Mesendoderm (in vitro differentiated cells): ENCODE measurements around the gene TTYH1.
"Not testable (repeated sequence)": the region's sequence is repeated elsewhere in the genome, so short reads cannot be mapped to it uniquely, and the experiment has no call there.

Experiments
- DNase-seq: peaks from one replicate; pipeline ENCODE4 v3.0.0; 2013
- H2AK5ac ChIP-seq: 2 replicates; pipeline ENCODE4 v1.6.1; 2013; ENCODE audit warnings: low read length, inconsistent platforms
- H2BK120ac ChIP-seq: 2 replicates; pipeline ENCODE4 v1.6.1; 2013; ENCODE audit warnings: low read depth, mild to moderate bottlenecking, low read length, moderate library complexity, mixed read lengths
- H2BK15ac ChIP-seq: replicated peaks from 2 replicates; pipeline ENCODE4 v1.6.1; 2013; ENCODE audit warnings: low read depth, mild to moderate bottlenecking, moderate library complexity
- H2BK5ac ChIP-seq: 2 replicates; pipeline ENCODE4 v1.6.1; 2013; ENCODE audit warnings: low read length, inconsistent platforms
- H3K18ac ChIP-seq: 2 replicates; pipeline ENCODE4 v1.6.1; 2013; ENCODE audit warnings: mild to moderate bottlenecking, low read length, mixed read lengths
- H3K23ac ChIP-seq: one replicate; pipeline ENCODE4 v1.6.1; 2013; ENCODE audit warnings: low read length
- H3K27ac ChIP-seq: 2 replicates; pipeline ENCODE4 v1.5.1; 2013; ENCODE audit warnings: low read depth, mild to moderate bottlenecking, inconsistent platforms, low read length, moderate library complexity
- H3K27me3 ChIP-seq: 2 replicates; pipeline ENCODE4 v1.6.1; 2013; ENCODE audit warnings: low read length, control low read depth, mild to moderate bottlenecking, inconsistent platforms; ENCODE audit not compliant: insufficient read depth, poor library complexity
- H3K36me3 ChIP-seq: 2 replicates; pipeline ENCODE4 v1.6.1; 2013; ENCODE audit warnings: low read length, inconsistent platforms; ENCODE audit not compliant: control insufficient read depth, insufficient read depth
- H3K4ac ChIP-seq: one replicate; pipeline ENCODE4 v1.6.1; 2013; ENCODE audit warnings: low read depth, mild to moderate bottlenecking, low read length, moderate library complexity
- H3K4me1 ChIP-seq: 2 replicates; pipeline ENCODE4 v1.6.1; 2013; ENCODE audit warnings: low read depth, low read length, inconsistent platforms; ENCODE audit not compliant: control insufficient read depth
- H3K4me2 ChIP-seq: 2 replicates; pipeline ENCODE4 v1.6.1; 2013; ENCODE audit warnings: low read length
- H3K4me3 ChIP-seq: 2 replicates; pipeline ENCODE4 v1.5.1; 2013; ENCODE audit warnings: mild to moderate bottlenecking, low read length
- H3K56ac ChIP-seq: one replicate; pipeline ENCODE4 v1.6.1; 2013; ENCODE audit warnings: low read length
- H3K79me1 ChIP-seq: 2 replicates; pipeline ENCODE4 v1.6.1; 2013; ENCODE audit warnings: low read length, inconsistent platforms
- H3K79me2 ChIP-seq: 2 replicates; pipeline ENCODE4 v1.6.1; 2013; ENCODE audit warnings: mild to moderate bottlenecking, low read length; ENCODE audit not compliant: control insufficient read depth, insufficient read depth
- H3K9ac ChIP-seq: 2 replicates; pipeline ENCODE4 v1.6.1; 2013; ENCODE audit warnings: low read length, inconsistent platforms
- H4K5ac ChIP-seq: one replicate; pipeline ENCODE4 v1.6.1; 2013; ENCODE audit warnings: low read length
- H4K8ac ChIP-seq: one replicate; pipeline ENCODE4 v1.6.1; 2013; ENCODE audit warnings: low read depth, mild to moderate bottlenecking, control low read depth, low read length, moderate library complexity
- WGBS: extraction: QIAGEN DNeasy Blood & Tissue Kit; methylation state at CpG from one replicate; pipeline ENCODE4 v1.1.7; 2013; ENCODE audit warnings: low lambda C conversion rate, missing lambda C conversion rate; ENCODE audit not compliant: insufficient coverage; ENCODE audit errors: extremely low coverage; 5-methylcytosine and 5-hydroxymethylcytosine counted together

The TTYH1 gene

DNA sequence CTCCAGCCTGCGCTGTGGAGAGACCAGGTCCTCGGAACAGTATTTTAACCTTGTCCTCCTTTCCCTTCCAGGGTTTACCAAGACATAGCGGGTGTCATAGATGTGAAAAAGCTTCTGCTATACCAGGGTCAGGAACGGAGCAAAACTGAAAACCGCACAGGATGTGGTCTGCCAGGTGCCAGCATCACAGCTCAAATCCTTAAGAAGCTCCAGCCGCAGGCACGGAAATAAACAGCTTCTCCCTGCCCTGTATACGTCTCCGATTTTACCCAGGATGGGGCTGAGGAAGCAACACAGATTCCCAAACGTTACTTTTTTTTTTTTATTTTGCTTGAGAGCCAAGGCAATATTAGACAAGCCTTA, 44.8 kb upstream of the TTYH1 start:
- not testable (repeated sequence) for H4K5ac ChIP-seq, H3K4me3 ChIP-seq, H3K23ac ChIP-seq, H2BK120ac ChIP-seq, H3K27me3 ChIP-seq, H3K18ac ChIP-seq, H3K4me1 ChIP-seq, H3K36me3 ChIP-seq, H3K4me2 ChIP-seq, H3K9ac ChIP-seq, H3K27ac ChIP-seq, H2AK5ac ChIP-seq, H3K4ac ChIP-seq, H2BK15ac ChIP-seq, DNase-seq, H3K79me2 ChIP-seq, H2BK5ac ChIP-seq, H3K79me1 ChIP-seq, H3K56ac ChIP-seq, H4K8ac ChIP-seq
- no CpG with 5 or more reads among the region's 10 CpGs for WGBS

DNA sequence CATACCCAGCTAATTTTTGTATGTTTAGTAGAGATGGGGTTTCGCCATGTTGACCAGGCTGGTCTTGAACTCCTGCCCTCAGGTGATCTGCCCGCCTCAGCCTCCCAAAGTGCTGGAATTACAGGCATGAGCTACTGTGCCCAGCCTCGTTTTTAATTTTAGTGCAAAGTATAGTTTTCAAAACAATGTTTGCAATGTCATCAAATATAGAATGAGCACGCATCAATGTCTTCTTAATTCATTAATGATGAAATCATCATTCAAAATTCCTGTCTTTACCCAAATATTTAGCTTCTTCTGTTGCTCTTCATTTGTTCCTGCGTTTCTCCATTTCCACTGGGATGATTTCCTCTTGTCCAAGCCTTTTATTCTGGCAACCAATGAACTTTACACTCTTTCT, 43.8 kb upstream of the TTYH1 start:
- H3K4ac ChIP-seq, H2BK15ac ChIP-seq, H2BK5ac ChIP-seq, H4K5ac ChIP-seq, H3K36me3 ChIP-seq, H3K4me3 ChIP-seq, H3K9ac ChIP-seq, H3K4me2 ChIP-seq, H3K56ac ChIP-seq, H3K23ac ChIP-seq, H2AK5ac ChIP-seq, H3K27me3 ChIP-seq, H3K4me1 ChIP-seq, H2BK120ac ChIP-seq, H3K79me1 ChIP-seq, H3K79me2 ChIP-seq, H3K27ac ChIP-seq, H4K8ac ChIP-seq, H3K18ac ChIP-seq, DNase-seq: not testable (repeated sequence)
- WGBS = no CpG with 5 or more reads among the region's 5 CpGs

DNA sequence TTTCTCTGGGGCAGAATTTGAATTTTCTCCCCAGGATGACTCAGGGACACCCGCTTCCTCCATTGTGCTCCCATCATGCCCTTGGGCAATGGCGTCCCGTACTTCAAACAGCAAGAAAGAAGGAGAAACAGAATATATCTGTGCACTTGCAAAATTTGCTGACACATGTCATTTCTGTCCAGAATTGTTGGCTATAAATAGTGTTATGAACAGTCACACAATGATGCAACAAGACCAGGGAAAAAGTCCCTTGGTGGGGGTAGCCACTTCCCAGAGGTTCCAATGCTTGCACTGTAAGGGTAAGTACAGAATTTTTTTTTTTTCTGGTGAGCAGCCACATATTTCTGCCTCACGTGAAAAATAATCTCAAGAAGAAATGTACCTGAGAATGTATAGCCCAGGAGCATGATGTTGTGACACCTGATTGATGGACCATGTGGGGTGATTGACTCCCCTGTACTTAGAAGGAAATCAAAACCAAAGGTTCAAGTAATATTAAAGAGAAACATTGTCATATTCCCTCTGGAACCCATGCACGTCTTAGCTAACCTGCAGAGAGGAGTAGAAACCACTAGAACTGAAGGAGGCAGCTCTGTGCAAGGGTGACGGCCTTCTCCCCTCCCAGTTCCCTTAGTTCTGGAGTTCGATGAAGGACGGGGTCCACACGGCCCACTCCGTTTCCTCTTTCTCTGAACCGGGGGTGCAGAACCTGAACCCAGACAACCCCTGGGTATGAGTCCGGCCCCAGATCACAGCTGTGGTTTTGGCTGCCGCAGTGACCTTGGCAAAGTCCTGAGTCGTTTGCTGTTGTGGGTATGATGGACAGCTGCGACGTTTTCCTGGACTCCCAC, 41.3 kb upstream of the TTYH1 start:
- Histone ChIP-seq H3K79me1 (no peaks in the 10 kb centered on the region), H3K36me3 (no peaks in the 10 kb centered on the region), H3K18ac (no peak overlapping the region), H3K79me2 (no peaks in the 10 kb centered on the region), H3K4me3 (no peak overlapping the region), H4K8ac (no peak overlapping the region), H3K27me3 (no peaks in the 10 kb centered on the region), H3K9ac (no peak overlapping the region), H4K5ac (no peak overlapping the region), H2AK5ac (no peak overlapping the region), H3K23ac (no peak overlapping the region), H3K56ac (no peak overlapping the region), H3K4me1 (no peaks in the 10 kb centered on the region), H3K4ac (no peak overlapping the region), H2BK15ac (no peak overlapping the region), H3K27ac (no peak overlapping the region), H3K4me2 (no peak overlapping the region), H2BK5ac (no peak overlapping the region), H2BK120ac (no peak overlapping the region)
- no peak for DNase-seq
- no CpG with 5 or more reads among the region's 16 CpGs for WGBS

GRCh38 chr19:54375181-54375938, 39.9 kb upstream of the TTYH1 start:
- H3K79me1 ChIP-seq, H3K23ac ChIP-seq, H2AK5ac ChIP-seq, H2BK120ac ChIP-seq, H3K36me3 ChIP-seq, H3K27me3 ChIP-seq, H3K56ac ChIP-seq, H3K4me3 ChIP-seq, DNase-seq, H3K9ac ChIP-seq, H3K4me2 ChIP-seq, H3K4me1 ChIP-seq, H3K27ac ChIP-seq, H2BK15ac ChIP-seq, H3K79me2 ChIP-seq, H4K5ac ChIP-seq, H3K18ac ChIP-seq, H3K4ac ChIP-seq, H4K8ac ChIP-seq, H2BK5ac ChIP-seq: not testable (repeated sequence)
- no CpG with 5 or more reads among the region's 28 CpGs for WGBS

DNA sequence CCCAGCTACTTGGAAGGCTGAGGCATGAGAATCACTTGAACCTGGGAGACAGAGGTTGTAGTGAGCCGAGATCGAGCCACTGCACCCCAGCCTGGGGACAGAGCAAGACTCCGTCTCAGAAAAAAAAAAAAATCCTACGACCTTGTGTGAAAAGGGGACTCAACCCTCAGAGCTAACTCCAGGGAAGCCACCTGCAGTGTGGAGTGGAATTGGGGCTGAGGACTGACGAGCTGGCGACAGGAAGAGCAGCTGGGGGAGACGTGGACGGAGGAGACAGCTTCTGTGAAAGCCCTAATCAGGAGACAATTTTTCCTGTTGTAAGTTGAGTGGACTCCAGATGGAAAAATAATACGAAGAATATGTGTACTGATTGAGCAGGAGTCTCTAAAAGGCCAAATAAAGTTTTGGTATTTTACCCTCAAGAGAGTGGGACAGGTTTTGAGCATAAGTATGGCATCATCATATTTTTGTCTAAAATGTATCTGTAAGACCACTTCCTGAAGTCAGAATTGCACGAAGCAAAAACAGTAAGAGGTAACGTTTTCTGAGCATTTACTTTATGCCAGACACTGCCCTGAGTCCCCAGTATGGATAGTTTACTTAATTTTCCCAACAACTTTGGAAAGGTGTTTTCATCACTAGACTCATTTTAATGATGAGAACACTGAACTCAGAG, 38.5 kb upstream of the TTYH1 start:
- H2BK5ac ChIP-seq = no peak overlapping the region
- no peak overlapping the region for H3K9ac ChIP-seq
- WGBS = no CpG with 5 or more reads among the region's 11 CpGs
- H3K4me2 ChIP-seq = no peak overlapping the region
- H4K8ac ChIP-seq = no peak overlapping the region
- H2BK15ac ChIP-seq = no peak overlapping the region
- H3K36me3 ChIP-seq = no peaks in the 10 kb centered on the region
- no peak overlapping the region for H4K5ac ChIP-seq
- H2BK120ac ChIP-seq = no peak overlapping the region
- H3K56ac ChIP-seq = no peak overlapping the region
- no peaks in the 10 kb centered on the region for H3K4me1 ChIP-seq
- H3K4me3 ChIP-seq = no peak overlapping the region
- H3K79me2 ChIP-seq = no peaks in the 10 kb centered on the region
- H3K27ac ChIP-seq = no peak overlapping the region
- H3K18ac ChIP-seq = no peak overlapping the region
- no peak overlapping the region for H2AK5ac ChIP-seq
- H3K23ac ChIP-seq = no peak overlapping the region
- no peak for DNase-seq
- H3K4ac ChIP-seq = no peak overlapping the region
- H3K79me1 ChIP-seq = no peaks in the 10 kb centered on the region
- no peaks in the 10 kb centered on the region for H3K27me3 ChIP-seq
